ENCODE data around the gene ADRA2B. TPM values are rescaled to one million over a fixed set of nuclear protein-coding genes. Genes with fewer than 3 reads are reported as not detected.

Gene ADRA2B
- total RNA-seq, 1 experiment from 2014 or later = 2.7 TPM

- DNase-seq = no peak
- no peaks in the 10 kb centered on the region for H4K20me1 ChIP-seq (ENCODE audit: control insufficient read depth, insufficient read depth, insufficient read length)
- no peak overlapping the region for H4K8ac ChIP-seq (replicated peaks; ENCODE audit: insufficient read length, low read depth, low read length)
- no peak overlapping the region for H2BK12ac ChIP-seq (ENCODE audit: insufficient read length, low read depth, low read length)
- Mint-ChIP-seq H3K27ac (no peak overlapping the region), H3K4me1 (peaks cover 29 to 43% of the 10 kb centered on the region in 2 experiments), H3K27me3 (ENCODE audit: low read depth) (peaks cover 26% of the 10 kb centered on the region), H3K9me3 (peaks cover 2 to 4% of the 10 kb centered on the region in 2 experiments; a peak in 2 of 5 replicates), H3K4me3 (no peak overlapping the region), H3K36me3 (ENCODE audit: insufficient read depth in 1 of 3, low read depth in 3 of 3) (peaks cover 0 to 8% (median 8%) of the 10 kb centered on the region in 3 experiments; a peak in 4 of 7 replicates)
- H4K5ac ChIP-seq (ENCODE audit: insufficient read length, low read depth, low read length) = no peak overlapping the region
- no peak overlapping the region for H2BK5ac ChIP-seq (ENCODE audit: insufficient read length, low read length)
- H3K18ac ChIP-seq (ENCODE audit: insufficient read length, low read depth, low read length) = no peak overlapping the region
- no peaks in the 10 kb centered on the region for H3K9me3 ChIP-seq (ENCODE audit: control insufficient read depth, low read depth, low read length)
- H3K4ac ChIP-seq (ENCODE audit: low read depth, low read length) = no peak overlapping the region
- peaks cover 6% of the 10 kb centered on the region for H3K23me2 ChIP-seq (ENCODE audit: insufficient read length, low read depth, low read length, poor library complexity, severe bottlenecking)
- no peak overlapping the region for H4K91ac ChIP-seq (ENCODE audit: insufficient read length, low read depth, low read length)
- no peak overlapping the region for H2BK20ac ChIP-seq (ENCODE audit: low read depth, low read length, poor library complexity, severe bottlenecking)
- peaks cover 6% of the 10 kb centered on the region; the same call in 1 of the 2 replicates for H3K4me1 ChIP-seq (ENCODE audit: insufficient read depth, low read length)
- no peak overlapping the region for H3K4me2 ChIP-seq (ENCODE audit: insufficient read depth, insufficient read length, low read length)
- H2BK120ac ChIP-seq (ENCODE audit: low read depth, low read length, poor library complexity, severe bottlenecking) = no peak overlapping the region
- H3T11ph ChIP-seq (ENCODE audit: low read length) = no peak overlapping the region
- no peak overlapping the region for H2AK5ac ChIP-seq (ENCODE audit: insufficient read length, low read length)
- no peaks in the 10 kb centered on the region for H3K79me2 ChIP-seq (ENCODE audit: insufficient read depth, low read length)
- no peak overlapping the region for H3K23ac ChIP-seq (ENCODE audit: insufficient read length, low read depth, low read length)
- no peak overlapping the region for H3K9ac ChIP-seq (ENCODE audit: extremely low read depth, insufficient read length, low read length)
- WGBS (ENCODE audit: extremely low coverage, insufficient read length, low lambda C conversion rate) = no CpG with 5 or more reads among the region's 4 CpGs
- H3K14ac ChIP-seq (ENCODE audit: insufficient read depth, low read length) = no peak overlapping the region; the same call in 1 of the 2 replicates
- no peak overlapping the region for H2AFZ ChIP-seq (ENCODE audit: low read length)
- H2BK15ac ChIP-seq (ENCODE audit: low read depth, low read length) = no peak overlapping the region
- no peak overlapping the region for H3K56ac ChIP-seq (ENCODE audit: insufficient read length, low read depth, low read length)
- H3K27me3 ChIP-seq (ENCODE audit: insufficient read depth, low read length) = no peaks in the 10 kb centered on the region; the same call in 1 of the 2 replicates
- no peak for TF ChIP-seq CTCF (conservative IDR thresholded peaks at IDR 0.05)
- no peaks in the 10 kb centered on the region for H3K79me1 ChIP-seq (ENCODE audit: insufficient read depth, low read depth, low read length, poor library complexity, severe bottlenecking)
- H3K27ac ChIP-seq (ENCODE audit: insufficient read length, low read depth, low read length) = no peak overlapping the region
Observed at GRCh38 chr2:96111257-96111640, 5.1 kb downstream of the ADRA2B start.

Measured in H9 (cell line).